Smooth muscle cell of the brain vasculature (primary cell): Measurements from ENCODE around the gene MARK1.

ENCODE experiments used
- DNase-seq: peaks from one replicate; pipeline ENCODE4 v3.0.0-alpha.2; 2012; ENCODE audit warnings: low read depth, low spot score

The MARK1 gene

GRCh38 chr1:220690140-220691052, 162.5 kb downstream of the MARK1 start, which contains the start of gene C1orf115:
Gene C1orf115 (plus strand): TSS chr1:220690363. CDS start chr1:220690403, 40 bp downstream.
- DNase-seq: no peak

- no peak for DNase-seq
Observed at GRCh38 chr1:220691053-220691684, 163.2 kb downstream of the MARK1 start.

GRCh38 chr1:220692436-220693228, 164.7 kb downstream of the MARK1 start:
- DNase-seq: no peak

- DNase-seq: no peak
Observed at GRCh38 chr1:220694866-220695382, 167.0 kb downstream of the MARK1 start.

- DNase-seq: no peak
Observed at GRCh38 chr1:220695426-220695825, 167.5 kb downstream of the MARK1 start.

- DNase-seq: no peak
Observed at GRCh38 chr1:220696226-220696862, 168.4 kb downstream of the MARK1 start.

- DNase-seq: no peak
Observed at GRCh38 chr1:220696863-220697231, 168.9 kb downstream of the MARK1 start.

- DNase-seq: no peak
Observed at GRCh38 chr1:220697326-220697725, 169.4 kb downstream of the MARK1 start.

GRCh38 chr1:220698607-220699016, 170.7 kb downstream of the MARK1 start:
- no peak for DNase-seq

GRCh38 chr1:220699044-220699443, 171.1 kb downstream of the MARK1 start:
- no peak for DNase-seq

GRCh38 chr1:220700556-220701179, 172.7 kb downstream of the MARK1 start:
- no peak for DNase-seq

- no peak for DNase-seq
Observed at GRCh38 chr1:220701974-220702373, 174.0 kb downstream of the MARK1 start.

GRCh38 chr1:220702733-220703270, 174.9 kb downstream of the MARK1 start:
- no peak for DNase-seq

- no peak for DNase-seq
Observed at GRCh38 chr1:220703305-220703704, 175.4 kb downstream of the MARK1 start.

- DNase-seq: no peak
Observed at GRCh38 chr1:220705782-220706181, 177.8 kb downstream of the MARK1 start.

GRCh38 chr1:220706480-220706879, 178.5 kb downstream of the MARK1 start:
- DNase-seq: no peak

- no peak for DNase-seq
Observed at GRCh38 chr1:220707160-220707559, 179.2 kb downstream of the MARK1 start.

- no peak for DNase-seq
Observed at GRCh38 chr1:220708244-220708643, 180.3 kb downstream of the MARK1 start.

- DNase-seq: no peak
Observed at GRCh38 chr1:220708936-220709801, 181.2 kb downstream of the MARK1 start.

GRCh38 chr1:220710333-220710732, 182.4 kb downstream of the MARK1 start:
- DNase-seq: no peak
